ENCODE data around the gene GFER.
"Not testable (repeated sequence)": the region's sequence is repeated elsewhere in the genome, so short reads cannot be mapped to it uniquely, and the experiment has no call there.

Gene GFER

DNA sequence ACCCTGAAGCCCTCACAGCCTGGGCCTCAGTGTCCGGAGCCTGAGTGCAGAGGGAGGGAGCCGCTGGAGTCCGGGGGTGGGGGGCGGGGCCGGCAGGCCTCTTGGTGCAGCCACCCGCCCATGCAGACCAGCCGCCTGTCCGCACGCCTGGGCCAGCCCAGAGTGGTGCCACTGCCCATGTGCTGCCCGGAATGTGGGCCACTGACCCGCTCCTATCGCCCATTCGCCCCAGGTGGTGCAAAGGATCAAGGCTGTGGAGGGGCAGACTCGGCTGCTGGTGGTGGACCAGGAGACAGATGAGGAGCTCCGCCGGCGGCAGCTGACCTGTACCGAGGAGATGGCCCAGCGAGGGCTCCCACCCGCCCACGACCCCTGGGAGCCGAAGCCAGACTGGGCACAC, 45.4 kb downstream of the GFER start:
- no peak for DNase-seq

DNA sequence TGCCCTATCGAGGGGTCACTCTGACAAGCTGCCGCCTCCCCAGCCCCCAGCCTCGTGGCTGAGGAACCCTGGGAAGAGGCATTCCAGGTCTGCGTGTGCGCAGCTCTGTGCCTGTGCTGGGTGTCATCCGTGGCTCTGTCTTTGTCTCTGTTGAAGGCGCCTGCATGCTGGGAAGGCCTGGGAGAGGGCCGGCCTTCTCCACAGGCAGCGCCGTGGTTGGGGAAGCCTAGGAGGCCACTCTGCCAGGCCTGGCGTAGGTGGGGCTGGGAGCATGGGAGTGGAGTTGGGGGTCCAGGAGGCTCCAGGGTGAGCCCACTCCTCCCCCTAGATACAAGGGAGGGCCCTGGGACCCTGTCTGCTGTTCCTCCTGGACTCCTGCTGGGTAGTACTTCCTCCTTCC, 46.0 kb downstream of the GFER start:
- no peak for DNase-seq

DNA sequence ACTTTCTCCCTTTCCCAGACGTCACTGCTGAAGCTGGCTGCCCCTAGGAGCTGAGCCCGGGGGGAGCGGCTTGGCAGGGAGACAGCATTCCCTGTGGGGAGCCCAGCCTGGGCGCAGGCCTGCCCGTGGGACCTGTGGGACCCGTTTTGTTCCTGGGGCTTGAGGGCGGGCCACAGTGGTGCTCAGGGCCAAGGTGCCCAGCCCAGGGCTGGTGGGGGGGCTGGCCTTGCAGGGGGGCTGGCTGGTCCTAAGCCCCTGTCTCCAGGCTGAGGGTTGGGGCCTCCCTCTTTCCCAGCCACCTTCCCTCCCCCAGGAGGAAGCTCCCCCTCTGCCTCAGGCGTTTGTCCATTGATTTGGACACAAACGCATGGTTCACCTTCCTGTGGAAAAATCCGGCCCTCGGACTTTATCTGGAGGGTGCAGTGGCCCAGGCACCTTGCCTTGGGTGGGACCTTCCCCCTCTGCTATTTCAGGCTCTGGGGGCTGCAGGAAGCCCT, 47.1 kb downstream of the GFER start:
- DNase-seq, result no peak

DNA sequence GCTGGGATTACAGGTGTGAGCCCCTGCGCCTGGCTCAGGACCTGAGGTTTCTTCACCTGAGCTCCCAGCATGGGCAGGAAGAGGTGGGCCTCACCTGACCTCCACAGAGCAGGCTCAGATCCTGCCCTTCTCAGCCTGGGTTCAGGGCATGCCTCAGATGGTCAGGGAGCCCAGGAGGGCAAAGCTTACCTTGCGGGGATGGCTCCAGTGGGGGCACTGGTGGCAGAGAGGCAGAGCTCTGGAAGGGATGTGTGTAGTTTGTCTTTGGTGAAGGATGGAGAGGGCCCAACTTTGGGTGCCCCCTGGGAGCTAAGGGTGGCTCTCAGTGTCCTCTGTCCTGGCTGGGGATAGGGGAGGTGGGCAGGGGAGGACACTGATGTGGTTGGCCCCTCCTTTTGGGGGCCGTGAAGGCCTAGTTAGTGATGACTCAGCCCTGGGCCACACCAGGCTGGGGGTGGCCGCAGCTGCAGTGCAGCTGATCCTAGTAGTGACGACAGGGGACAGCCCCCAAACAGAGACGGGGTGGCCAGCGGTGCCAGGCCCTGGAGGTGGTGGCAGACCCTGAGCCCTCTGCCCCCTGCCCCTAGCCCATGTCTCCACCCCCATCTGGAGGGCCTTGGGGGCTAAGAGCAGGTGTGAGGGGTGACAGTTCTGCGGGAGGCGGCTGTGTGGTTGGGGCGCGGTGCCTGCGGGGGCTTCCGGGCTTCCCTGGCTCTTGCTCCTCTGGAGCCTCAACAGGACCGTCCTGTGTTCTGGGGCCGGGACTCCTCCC, 48.5 kb downstream of the GFER start:
- no peak for DNase-seq

DNA sequence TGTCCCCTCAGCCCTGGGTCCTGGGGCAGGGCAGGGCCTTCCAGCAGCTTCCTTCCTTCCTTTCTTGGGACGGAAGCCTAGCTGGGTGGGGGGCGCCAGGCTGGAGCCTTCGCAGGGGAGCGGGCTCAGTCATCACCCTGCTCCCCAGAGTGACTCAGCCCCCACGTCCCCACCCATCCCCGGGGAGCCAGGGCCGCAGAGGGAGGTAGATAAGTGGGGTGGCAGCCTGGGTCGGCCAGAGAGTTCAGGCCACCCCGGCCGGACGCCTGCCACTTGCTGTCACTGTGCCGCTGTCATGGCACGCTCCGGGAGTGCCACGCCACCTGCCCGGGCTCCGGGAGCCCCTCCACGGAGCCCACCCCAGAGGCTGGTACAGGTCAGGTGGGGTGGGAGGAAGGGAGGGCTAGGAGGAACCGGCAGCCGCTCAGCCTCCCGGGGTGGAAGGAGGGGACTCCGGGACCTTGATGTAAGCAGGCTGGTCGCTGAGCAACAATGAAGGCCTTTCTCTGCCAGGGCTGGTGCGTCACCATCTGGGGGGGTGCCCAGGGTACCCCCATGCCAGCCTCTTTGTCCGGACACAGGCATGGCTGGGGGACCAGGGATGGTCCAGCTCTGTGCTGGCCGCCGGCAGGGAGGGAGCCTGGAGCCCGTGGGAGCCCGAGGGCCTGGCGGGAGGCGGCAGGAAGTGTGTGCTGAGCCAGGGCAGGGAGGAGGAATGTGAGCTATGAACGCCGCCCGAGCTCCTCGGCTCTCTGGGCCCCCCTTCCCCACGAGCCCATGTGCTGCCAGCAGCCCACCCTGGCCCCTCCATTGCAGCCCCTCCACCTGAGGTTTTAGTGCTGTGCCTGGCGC, 49.3 kb downstream of the GFER start:
- DNase-seq, result no peak

DNA sequence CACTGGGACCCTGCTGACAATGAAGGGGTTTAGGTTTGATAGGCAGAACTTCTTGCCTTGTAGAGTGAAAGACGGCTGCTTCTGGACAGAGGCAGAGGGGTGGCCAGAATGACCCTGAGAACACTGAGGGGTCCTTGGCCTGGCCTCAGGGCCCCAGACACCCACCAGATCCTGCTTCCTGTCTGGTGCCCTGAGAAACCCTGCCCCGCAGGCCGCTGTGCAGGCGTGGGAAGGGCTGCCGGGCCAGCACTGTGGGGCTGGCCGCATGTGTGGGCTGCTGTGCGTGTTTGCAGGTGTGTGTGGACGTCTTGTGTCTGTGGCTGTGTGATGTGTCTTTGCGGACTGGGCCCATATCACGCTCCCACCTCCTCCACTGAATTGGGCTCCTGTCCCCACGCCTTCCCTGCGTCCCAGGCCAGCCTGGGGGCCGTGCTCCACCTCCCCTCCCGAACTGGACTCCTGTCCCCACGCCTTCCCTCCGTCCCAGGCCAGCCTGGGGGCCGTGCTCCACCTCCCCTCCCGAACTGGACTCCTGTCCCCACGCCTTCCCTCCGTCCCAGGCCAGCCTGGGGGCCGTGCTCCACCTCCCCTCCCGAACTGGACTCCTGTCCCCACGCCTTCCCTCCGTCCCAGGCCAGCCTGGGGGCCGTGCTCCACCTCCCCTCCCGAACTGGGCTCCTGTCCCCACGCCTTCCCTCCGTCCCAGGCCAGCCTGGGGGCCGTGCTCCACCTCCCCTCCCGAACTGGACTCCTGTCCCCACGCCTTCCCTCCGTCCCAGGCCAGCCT, 50.1 kb downstream of the GFER start:
- not testable (repeated sequence) for DNase-seq

DNA sequence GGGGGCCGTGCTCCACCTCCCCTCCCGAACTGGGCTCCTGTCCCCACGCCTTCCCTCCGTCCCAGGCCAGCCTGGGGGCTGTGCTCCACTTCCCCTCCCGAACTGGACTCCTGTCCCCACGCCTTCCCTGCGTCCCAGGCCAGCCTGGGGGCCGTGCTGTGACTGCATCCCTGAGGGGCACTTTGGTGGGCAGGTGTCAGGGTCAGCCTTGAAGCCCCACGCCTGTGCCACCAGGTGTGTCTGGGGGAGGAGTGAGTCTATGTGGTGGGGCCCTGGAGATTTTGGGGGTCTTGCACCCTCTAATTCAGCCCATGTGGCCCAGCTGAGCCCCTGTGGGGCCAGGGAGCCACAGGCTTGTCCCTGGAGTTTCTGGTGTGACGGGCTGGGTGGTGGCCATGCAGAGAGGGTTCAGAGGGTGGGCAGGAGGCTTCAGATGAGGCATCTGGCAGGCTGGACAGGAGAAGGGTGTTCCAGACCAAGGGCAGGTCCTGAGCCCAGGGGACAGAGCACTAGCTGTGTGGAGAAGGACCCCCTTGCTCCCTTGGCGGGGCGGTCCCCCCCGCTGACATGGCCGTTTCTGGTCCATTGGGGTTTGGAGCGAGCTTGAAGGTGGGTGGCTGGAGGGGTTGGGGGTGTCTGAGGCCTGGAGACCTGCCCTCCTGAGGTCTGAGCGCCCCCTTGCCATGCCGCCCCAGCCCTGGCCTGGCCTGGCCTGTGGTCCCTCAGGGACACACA, 50.9 kb downstream of the GFER start:
- no peak for DNase-seq

DNA sequence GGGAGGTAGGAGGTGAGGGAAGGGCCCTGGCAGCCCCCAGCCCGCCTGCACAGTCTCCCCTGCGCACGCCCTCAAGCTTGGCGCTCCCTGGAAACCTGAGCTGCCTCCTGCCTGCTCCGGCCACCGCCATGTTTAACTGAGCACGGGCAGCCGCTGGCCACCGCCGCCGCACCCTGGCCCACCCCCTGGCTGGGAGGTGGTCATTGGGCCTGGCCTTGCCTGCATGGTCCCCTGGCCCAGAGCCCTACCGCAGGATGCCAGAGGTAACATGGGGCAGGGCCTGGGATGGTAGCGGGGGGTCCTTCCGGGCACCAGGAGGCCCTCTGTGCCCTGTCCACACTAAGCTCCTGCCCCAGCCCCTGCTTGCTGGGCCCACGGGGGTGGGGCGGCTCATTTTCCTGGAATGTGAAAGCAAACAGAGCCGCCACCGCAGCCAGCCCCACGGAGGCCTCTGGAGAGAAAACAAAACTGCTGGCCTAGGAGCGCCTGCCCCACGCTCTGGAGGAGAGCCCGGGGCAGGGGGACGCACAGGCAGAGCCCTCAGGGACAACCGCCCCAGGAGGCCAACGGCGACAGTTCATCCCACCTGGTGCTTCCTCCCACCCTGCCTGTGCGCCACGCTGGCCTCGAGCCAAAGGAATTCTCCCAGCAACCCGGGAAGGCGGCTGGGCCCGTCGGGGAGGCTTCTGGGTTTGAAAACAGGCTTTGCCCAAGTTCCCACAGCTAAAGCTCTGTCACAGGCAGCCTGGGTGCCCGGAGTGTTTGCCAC, 51.6 kb downstream of the GFER start:
- no peak for DNase-seq

DNA sequence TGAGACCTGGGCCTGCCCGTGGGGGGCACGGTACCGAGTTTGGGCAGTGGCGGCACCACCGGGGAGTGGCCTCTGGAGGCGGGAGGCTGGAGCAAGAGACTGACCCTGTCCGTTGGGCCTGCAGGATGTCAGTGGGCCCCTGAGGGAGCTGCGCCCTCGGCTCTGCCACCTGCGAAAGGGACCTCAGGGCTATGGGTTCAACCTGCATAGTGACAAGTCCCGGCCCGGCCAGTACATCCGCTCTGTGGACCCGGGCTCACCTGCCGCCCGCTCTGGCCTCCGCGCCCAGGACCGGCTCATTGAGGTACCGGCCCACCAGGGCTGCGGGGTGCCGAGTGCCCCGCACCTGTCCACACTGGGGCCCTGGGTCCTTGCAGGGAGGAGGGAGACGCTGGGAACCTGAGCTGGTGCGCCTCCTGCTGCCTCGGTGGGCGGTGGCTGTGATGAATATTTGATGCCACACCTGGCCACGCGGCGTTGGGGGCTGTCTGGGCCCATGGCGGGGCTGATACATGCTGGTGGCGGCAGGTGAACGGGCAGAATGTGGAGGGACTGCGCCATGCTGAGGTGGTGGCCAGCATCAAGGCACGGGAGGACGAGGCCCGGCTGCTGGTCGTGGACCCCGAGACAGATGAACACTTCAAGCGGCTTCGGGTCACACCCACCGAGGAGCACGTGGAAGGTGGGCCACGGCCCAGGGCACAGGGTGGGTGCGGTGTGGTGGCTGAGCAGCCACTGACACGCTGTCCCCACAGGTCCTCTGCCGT, 52.4 kb downstream of the GFER start:
- no peak for DNase-seq

DNA sequence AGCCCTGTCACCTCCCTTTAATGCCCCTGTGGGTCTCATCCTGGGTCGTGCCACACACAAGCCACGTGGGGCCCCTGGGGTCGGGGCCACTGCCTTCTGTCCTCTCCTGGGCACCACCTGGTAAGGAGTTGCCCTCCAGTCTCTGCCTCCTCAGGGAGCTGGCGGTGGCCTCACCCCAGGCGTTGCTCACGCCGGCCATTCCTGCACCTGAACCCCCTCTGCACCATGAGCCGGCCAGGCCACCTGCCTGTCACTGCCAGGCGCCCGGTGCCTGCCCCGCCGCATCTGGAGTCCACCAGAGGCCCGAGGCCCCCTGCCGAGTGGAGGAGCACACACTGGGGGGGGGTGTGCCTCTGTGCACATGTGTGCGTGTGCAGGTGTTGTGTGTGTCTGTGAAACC, 53.1 kb downstream of the GFER start:
- no peak for DNase-seq

All from activated T-cell treated with anti-CD3 and anti-CD28 coated beads for 4 hours (primary cell).